ENCODE measurements around the gene DNAH8. TPM values are rescaled to one million over a fixed set of nuclear protein-coding genes. Genes with fewer than 3 reads are reported as not detected.

The DNAH8 gene
- total RNA-seq, 1 experiment from 2014 or later = not detected

GRCh38 chr6:38705924-38706323 is 9.2 kb upstream of the DNAH8 start:
- Histone ChIP-seq H4K20me1 (ENCODE audit: insufficient read depth) (no peaks in the 10 kb centered on the region), H3K36me3 (ENCODE audit: control insufficient read depth in 1 of 2, insufficient read depth in 2 of 2, low read length in 2 of 2) (peaks cover 2 to 5% of the 10 kb centered on the region in 2 experiments; a peak in 1 of 4 replicates), H3K27ac (ENCODE audit: low read depth, low read length) (no peak overlapping the region), H3K4me3 (replicated peaks in 1 of 2; ENCODE audit: low read depth in 1 of 2, low read length in 2 of 2) (no peak overlapping the region), H3K9me2 (ENCODE audit: insufficient read depth) (no peaks in the 10 kb centered on the region), H3K4me2 (ENCODE audit: low read length) (no peak overlapping the region), H3K27me3 (ENCODE audit: insufficient read depth, low read length) (no peaks in the 10 kb centered on the region), H3K4me1 (ENCODE audit: control insufficient read depth in 1 of 2, insufficient read depth in 2 of 2, low read length in 2 of 2) (peaks cover 0 to 11% of the 10 kb centered on the region in 2 experiments; a peak in 2 of 4 replicates), H3K79me2 (ENCODE audit: insufficient read depth, low read length) (peaks cover 20% of the 10 kb centered on the region), H3K9me3 (ENCODE audit: control insufficient read depth in 1 of 2, insufficient read depth in 1 of 2, low read depth in 1 of 2, low read length in 2 of 2) (peaks cover 0 to 7% of the 10 kb centered on the region in 2 experiments; a peak in 1 of 4 replicates), H3K9ac (ENCODE audit: low read length) (no peak overlapping the region), H2AFZ (ENCODE audit: low read depth, low read length, poor library complexity, severe bottlenecking) (no peak overlapping the region)
- TF ChIP-seq ZBTB33 (IDR thresholded peaks at IDR 0.05; ENCODE audit: extremely low read depth, insufficient replicate concordance, low read length) (no peak), RAD21 (IDR thresholded peaks at IDR 0.05; ENCODE audit: low read depth) (no peak), POLR2A (IDR thresholded peaks at IDR 0.05; ENCODE audit: borderline replicate concordance, extremely low read depth, insufficient read depth, insufficient read length) (no peak), YY1 (IDR thresholded peaks at IDR 0.05; ENCODE audit: extremely low read depth, insufficient replicate concordance, low read depth, low read length) (no peak), EGR1 (IDR thresholded peaks at IDR 0.05; ENCODE audit: low read depth) (no peak), EZH2 (IDR thresholded peaks at IDR 0.05) (no peak), ELF1 (IDR thresholded peaks at IDR 0.05; ENCODE audit: borderline replicate concordance, low read depth) (no peak), CBX3 (IDR thresholded peaks at IDR 0.05; ENCODE audit: low read depth) (no peak), TCF7L2 (IDR thresholded peaks at IDR 0.05; ENCODE audit: borderline replicate concordance, extremely low read depth, insufficient read depth, insufficient read length) (no peak), JUND (IDR thresholded peaks at IDR 0.05) (no peak), CTCF (IDR thresholded peaks at IDR 0.05 in 2 of 3, conservative IDR thresholded peaks at IDR 0.05 in 1 of 3; ENCODE audit: borderline replicate concordance in 1 of 3, insufficient read depth in 1 of 3, low read depth in 2 of 3, low read length in 2 of 3) (no peak)
- intact Hi-C loops (cut with micrococcal nuclease) = no loop called here
- ChIA-PET RAD21 (ENCODE audit: low non-redundant PET in 1 of 2, low total read pairs in 2 of 2, uncharacterized antibody in 2 of 2, unreplicated experiment in 2 of 2) (no interaction called here), CTCF (no interaction called here), POLR2A (no interaction called here)
- ATAC-seq (no peak), DNase-seq (ENCODE audit: low read depth, low spot score) (no peak)
- no TSS peak for BruUV-seq (replicated peaks)
